Kidney (tissue), 14 donors: ENCODE measurements around the gene TTC7B. TPM values are rescaled to one million over a fixed set of nuclear protein-coding genes. Genes with fewer than 3 reads are reported as not detected.

Experiments
- DNase-seq, 5 donors: peaks; one replicate each; pipeline ENCODE4 v3.0.0-alpha.2; 2013 to 2020
- FAIRE-seq: peaks from 2 replicates; lab custom pipeline; 2012; peaks lifted over from hg19 to GRCh38; lab: Jason Lieb, UNC
- H3K27ac ChIP-seq, 2 donors: one replicate each; pipeline ENCODE4 v1.7.0; 2013; ENCODE audit warnings: low read depth in 2 of 2, low read length in 2 of 2, inconsistent platforms in 1 of 2
- H3K27me3 ChIP-seq: one replicate; pipeline ENCODE4 v1.7.1; 2013; ENCODE audit warnings: low read length, inconsistent platforms; ENCODE audit not compliant: control insufficient read depth, insufficient read depth
- H3K36me3 ChIP-seq, 3 donors: one replicate each; pipeline versions ENCODE4 v1.7.0 to v1.7.1; 2013; ENCODE audit warnings: low read length in 3 of 3, control low read depth in 1 of 3, inconsistent platforms in 1 of 3; ENCODE audit not compliant: insufficient read depth in 3 of 3, control insufficient read depth in 2 of 3
- H3K4me1 ChIP-seq, 3 donors: one replicate each; pipeline versions ENCODE4 v1.7.0 to v1.7.1; 2013; ENCODE audit warnings: low read length in 3 of 3, inconsistent platforms in 1 of 3, low read depth in 1 of 3; ENCODE audit not compliant: control insufficient read depth in 2 of 3, insufficient read depth in 2 of 3
- H3K4me3 ChIP-seq, 3 donors: one replicate each; pipeline versions ENCODE4 v1.7.0 to v1.8.1; 2013; ENCODE audit warnings: low read length in 3 of 3, control low read depth in 1 of 3, inconsistent platforms in 1 of 3
- H3K9ac ChIP-seq, 3 donors: one replicate each; pipeline versions ENCODE4 v1.7.0 to v1.7.1; 2013; ENCODE audit warnings: low read length in 3 of 3, control low read depth in 1 of 3, inconsistent platforms in 1 of 3
- H3K9me3 ChIP-seq, 3 donors: one replicate each; pipeline versions ENCODE4 v1.7.0 to v1.7.1; 2013; ENCODE audit warnings: low read length in 3 of 3, control low read depth in 1 of 3, inconsistent platforms in 1 of 3; ENCODE audit not compliant: control insufficient read depth in 2 of 3, insufficient read depth in 1 of 3
- CTCF ChIP-seq: IDR thresholded peaks from 3 replicates; pipeline ENCODE4 v1.5.1; 2012; ENCODE audit warnings: mild to moderate bottlenecking, moderate library complexity, borderline replicate concordance; ENCODE audit not compliant: insufficient read depth; ENCODE audit errors: extremely low read depth
- intact Hi-C: fragments of 100-400 bp; cut with DNase I; formaldehyde crosslinking; loops from one replicate; pipeline ENCODE4 v1.11.1; 2022
- polyA plus RNA-seq: library from polyadenylated mRNA; stranded (reverse); fragments of 350-450 nt; fragmentation: Illumina TruSeq; extraction: RNeasy Lipid Tissue Mini Kit (QIAGEN cat#74804); gene quantifications from one replicate; pipeline ENCODE4 v1.2.3, GENCODE V29; 2014; ENCODE audit warnings: low read depth, low replicate concordance; ENCODE audit not compliant: insufficient read depth
- total RNA-seq: library from RNA; stranded (reverse); fragmentation: NEBNext Ultra II Directional; extraction: Animal tissue kit (Norgen Biotek cat#: 25700); gene quantifications from one replicate; pipeline ENCODE4 v1.2.1, GENCODE V29; 2021
- donor health status: control.
- donor health status: control.
- donor health status: control.
- donor health status: control.
- donor health status: control.
- donor health status: DM: yes; HTN: yes; CAD: no.
- donor health status: Normal renal cell carcinoma (clear cell type).

TTC7B gene
- total and polyA plus RNA-seq, 2 donors from 2014 or later = 23.4 to 48.3 TPM

GRCh38 chr14:90759370-90760077 is 56.7 kb downstream of the TTC7B start:
- FAIRE-seq = no peak
- Histone ChIP-seq H3K27ac (peak overlapping the region in 1 of 2 donors; percentile 85), H3K4me3 (no peak overlapping the region)

DNA sequence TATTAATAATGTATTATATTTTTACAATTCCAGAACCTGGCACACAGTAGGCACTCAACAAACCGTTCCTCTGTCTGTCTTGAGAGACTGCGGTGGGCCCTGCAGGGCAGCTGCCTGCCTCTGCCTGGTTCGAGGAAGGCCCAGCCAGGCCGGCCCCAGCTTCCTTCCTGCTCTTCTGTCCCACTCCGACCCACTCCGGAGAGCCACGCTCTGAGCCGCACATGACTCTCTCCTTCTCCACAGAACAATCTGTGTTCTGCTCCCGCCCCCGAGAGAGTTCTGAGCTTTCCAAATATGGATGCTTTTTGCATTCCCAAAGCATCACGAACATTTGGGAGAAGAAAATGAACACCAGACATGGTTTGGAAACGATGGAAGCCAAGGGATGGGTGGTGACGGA is 57.3 kb downstream of the TTC7B start:
- Histone ChIP-seq H3K36me3 (no peaks in the 10 kb centered on the region), H3K4me1 (peaks cover 0 to 6% (median 0%) of the 10 kb centered on the region in 3 donors), H3K4me3 (peak overlapping the region; percentile 73 to 79 (median 78)), H3K27ac (peak overlapping the region in 1 of 2 donors; percentile 85), H3K9me3 (peaks cover 0 to 10% (median 1%) of the 10 kb centered on the region in 3 donors), H3K9ac (peak overlapping the region in 2 of 3 donors; percentile 75 to 98), H3K27me3 (no peaks in the 10 kb centered on the region)
- FAIRE-seq (no peak), DNase-seq (peak in 3 of 5 donors; percentile 8 to 89 (median 26))
- TF ChIP-seq CTCF = no peak
- intact Hi-C loops = no loop called here

More at GRCh38 chr14:90759370-90760077, 56.7 kb downstream of the TTC7B start:
- H3K36me3 ChIP-seq = no peaks in the 10 kb centered on the region
- TF ChIP-seq CTCF = no peak
- peak overlapping the region in 1 of 3 donors; percentile 98 for H3K9ac ChIP-seq
- H3K9me3 ChIP-seq = peaks cover 0 to 10% (median 1%) of the 10 kb centered on the region in 3 donors
- peaks cover 0 to 6% (median 0%) of the 10 kb centered on the region in 3 donors for H3K4me1 ChIP-seq
- intact Hi-C loops = no loop called here
- no peaks in the 10 kb centered on the region for H3K27me3 ChIP-seq
- no peak for DNase-seq

DNA sequence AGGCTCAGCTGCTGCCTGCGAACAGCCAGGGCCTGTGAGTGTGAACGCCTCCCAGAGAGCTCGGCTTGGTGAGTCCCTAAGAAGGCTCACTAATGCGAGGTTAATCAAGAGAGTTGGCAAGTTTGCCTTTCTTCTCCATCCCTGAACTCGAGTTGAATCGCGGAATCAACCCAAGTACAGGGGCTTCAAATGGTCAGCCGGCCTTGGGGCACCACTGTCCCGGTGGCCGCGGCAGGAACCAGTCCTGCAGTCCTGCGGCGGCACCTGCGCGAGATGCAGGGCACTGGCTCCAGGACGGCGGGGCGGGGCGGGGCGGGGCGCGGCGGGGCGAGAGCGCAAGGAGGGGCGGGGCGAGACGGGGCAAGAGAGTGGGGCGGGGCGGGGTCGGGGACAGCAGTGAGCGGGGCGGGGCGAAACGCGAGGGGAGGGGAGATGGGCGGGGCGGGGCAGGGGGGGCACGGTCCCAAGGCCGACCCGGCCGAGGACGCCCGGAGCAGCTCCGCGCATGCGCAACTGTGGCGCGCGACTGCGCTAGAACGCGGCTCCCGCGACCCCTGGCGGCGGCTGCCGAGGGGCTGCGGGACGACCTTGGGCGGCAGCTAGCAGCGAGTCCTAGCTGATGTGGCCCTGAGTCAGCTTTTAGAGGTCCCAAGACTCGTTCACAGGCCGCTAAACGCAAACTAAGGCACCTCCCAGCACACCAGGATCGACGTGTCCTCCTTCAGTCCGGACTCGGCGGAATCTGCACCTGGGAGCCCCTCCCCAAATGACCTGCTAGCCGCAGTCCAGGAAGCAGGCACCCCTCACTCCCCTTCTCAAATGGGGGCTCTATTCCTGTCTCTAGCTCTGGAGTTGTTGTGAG is 58.0 kb downstream of the TTC7B start:
- H3K9ac ChIP-seq = peak overlapping the region; percentile 75 to 98 (median 98)
- H3K4me3 ChIP-seq = peak overlapping the region; percentile 73 to 79 (median 78)
- no peaks in the 10 kb centered on the region for H3K27me3 ChIP-seq
- peak; percentile 92 for TF ChIP-seq CTCF
- intact Hi-C loops = no loop called here
- H3K4me1 ChIP-seq = peaks cover 0 to 6% (median 0%) of the 10 kb centered on the region in 3 donors
- no peak for FAIRE-seq
- peak; percentile 94 to 97 (median 96) for DNase-seq
- H3K36me3 ChIP-seq = no peaks in the 10 kb centered on the region
- H3K27ac ChIP-seq = peak overlapping the region; percentile 85 to 94
- H3K9me3 ChIP-seq = peaks cover 0 to 6% (median 1%) of the 10 kb centered on the region in 3 donors
